Brain pericyte (primary cell): ENCODE results near the gene HOXB3.

ENCODE experiments used
- DNase-seq: peaks from one replicate; pipeline ENCODE4 v3.0.0-alpha.2; 2012; ENCODE audit warnings: low read depth, low spot score

HOXB3 gene

GRCh38 chr17:48500435-48501426, 89.3 kb downstream of the HOXB3 start:
- no peak for DNase-seq

- DNase-seq, result no peak
Measured at GRCh38 chr17:48499735-48500434, 90.2 kb downstream of the HOXB3 start.

- no peak for DNase-seq
Measured at GRCh38 chr17:48499248-48499647, 90.8 kb downstream of the HOXB3 start.
